ENCODE measurements around the gene LRRC37B.
"Not testable (repeated sequence)": the region's sequence is repeated elsewhere in the genome, so short reads cannot be mapped to it uniquely, and the experiment has no call there.

DNA sequence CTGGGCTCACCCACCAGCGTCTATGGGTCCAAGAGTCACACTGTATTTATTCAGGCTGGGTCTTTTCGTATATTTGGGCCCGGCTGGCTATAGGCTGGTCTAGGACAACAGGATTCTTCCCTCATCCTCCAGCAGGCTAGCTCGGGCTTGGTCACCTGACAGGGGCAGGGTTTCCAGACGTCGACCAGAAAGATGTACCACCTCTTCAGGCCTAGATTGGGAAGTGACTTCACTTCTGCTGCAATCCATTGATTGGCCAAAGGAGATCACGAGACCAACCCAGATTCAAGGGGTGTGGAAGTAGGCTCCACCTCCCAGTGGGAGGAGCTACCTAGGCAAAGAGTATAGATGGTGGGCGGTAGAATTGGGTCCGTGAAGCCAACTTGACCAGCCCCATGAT, 53.5 kb downstream of the LRRC37B start:
- TF ChIP-seq, protein P1, sequence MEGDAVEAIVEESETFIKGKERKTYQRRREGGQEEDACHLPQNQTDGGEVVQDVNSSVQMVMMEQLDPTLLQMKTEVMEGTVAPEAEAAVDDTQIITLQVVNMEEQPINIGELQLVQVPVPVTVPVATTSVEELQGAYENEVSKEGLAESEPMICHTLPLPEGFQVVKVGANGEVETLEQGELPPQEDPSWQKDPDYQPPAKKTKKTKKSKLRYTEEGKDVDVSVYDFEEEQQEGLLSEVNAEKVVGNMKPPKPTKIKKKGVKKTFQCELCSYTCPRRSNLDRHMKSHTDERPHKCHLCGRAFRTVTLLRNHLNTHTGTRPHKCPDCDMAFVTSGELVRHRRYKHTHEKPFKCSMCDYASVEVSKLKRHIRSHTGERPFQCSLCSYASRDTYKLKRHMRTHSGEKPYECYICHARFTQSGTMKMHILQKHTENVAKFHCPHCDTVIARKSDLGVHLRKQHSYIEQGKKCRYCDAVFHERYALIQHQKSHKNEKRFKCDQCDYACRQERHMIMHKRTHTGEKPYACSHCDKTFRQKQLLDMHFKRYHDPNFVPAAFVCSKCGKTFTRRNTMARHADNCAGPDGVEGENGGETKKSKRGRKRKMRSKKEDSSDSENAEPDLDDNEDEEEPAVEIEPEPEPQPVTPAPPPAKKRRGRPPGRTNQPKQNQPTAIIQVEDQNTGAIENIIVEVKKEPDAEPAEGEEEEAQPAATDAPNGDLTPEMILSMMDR (IDR thresholded peaks at IDR 0.05 in 4 of 5, conservative IDR thresholded peaks at IDR 0.05 in 1 of 5): not testable (repeated sequence)
- not testable (repeated sequence) for TF ChIP-seq POLR2A (IDR thresholded peaks at IDR 0.05)
